Hair follicular keratinocyte (primary cell): ENCODE data around the gene KCNS1. TPM values are rescaled to one million over a fixed set of nuclear protein-coding genes. Genes with fewer than 3 reads are reported as not detected.

Source experiments
- total RNA-seq: library from RNA; depleted of rRNA; stranded (reverse); fragments of >200 nt; gene quantifications from 2 replicates; pipeline ENCODE4 v1.2.3, GENCODE V29; 2015

The KCNS1 gene
- total RNA-seq, result 0.91 and 1.7 TPM in 2 replicates

GRCh38 chr20:45100563-45101245 is at the start of gene KCNS1:
Gene KCNS1 (minus strand): TSS chr20:45101127. CDS start chr20:45099236, 1,891 bp downstream.

DNA sequence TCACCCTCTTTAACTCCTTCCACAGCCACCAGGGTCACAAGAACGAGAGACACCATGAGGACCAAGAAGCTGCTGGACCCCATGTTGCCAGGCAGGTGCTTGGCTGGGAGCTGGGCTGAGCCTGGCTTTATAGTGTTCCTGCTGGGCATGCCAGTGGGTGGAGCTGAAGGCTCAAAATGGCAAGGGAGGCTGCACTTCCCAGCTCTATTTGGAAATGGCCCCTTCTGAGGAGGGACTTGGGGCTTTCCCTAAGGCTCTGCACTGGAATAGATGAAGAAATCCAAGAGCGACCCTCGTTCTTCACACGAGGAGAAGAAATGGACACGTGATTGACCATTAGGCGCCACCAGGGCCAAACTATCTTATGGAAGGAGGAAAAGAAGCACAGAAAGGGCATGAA is 23.4 kb upstream of the KCNS1 start, which contains the start of gene WFDC12:
TSS of gene WFDC12 (minus strand) at position 101 of the 400 bp plus-strand sequence. CDS start at position 83, 18 bp downstream.

GRCh38 chr20:45114465-45115385 is 13.8 kb upstream of the KCNS1 start, which contains the start of gene WFDC5:
Gene WFDC5 (minus strand): TSS chr20:45115174. CDS start chr20:45115083, 91 bp downstream.

Other genes with a start within 250 kb of the KCNS1 start
- 129 and 146 TPM in 2 replicates for gene YWHAB, start 215.4 kb downstream of the KCNS1 start, total RNA-seq
- 4.7 and 6.8 TPM in 2 replicates for gene PABPC1L, start 191.1 kb downstream of the KCNS1 start, total RNA-seq
- 53.4 and 54.5 TPM in 2 replicates for gene TOMM34, start 140.7 kb downstream of the KCNS1 start, total RNA-seq
- 15.6 and 19.4 TPM in 2 replicates for gene STK4, start 134.6 kb downstream of the KCNS1 start, total RNA-seq
- 0.23 and 1.6 TPM in 2 replicates for gene WFDC5, start 14.0 kb upstream of the KCNS1 start, total RNA-seq
- gene WFDC12, start 23.3 kb upstream of the KCNS1 start, total RNA-seq, result 0.70 TPM in 1 of 2 replicates, not detected in the other
- 11.0 and 25.5 TPM in 2 replicates for gene PI3, start 73.8 kb upstream of the KCNS1 start, total RNA-seq
- not detected in 2 replicates for gene SEMG1, start 105.9 kb upstream of the KCNS1 start, total RNA-seq
- gene SEMG2, start 120.2 kb upstream of the KCNS1 start, total RNA-seq, result not detected in 2 replicates
- 13.8 and 27.3 TPM in 2 replicates for gene SLPI, start 153.4 kb upstream of the KCNS1 start, total RNA-seq
- gene RBPJL, start 205.7 kb upstream of the KCNS1 start, total RNA-seq, result not detected in 2 replicates
- not detected in 2 replicates for gene MATN4, start 207.2 kb upstream of the KCNS1 start, total RNA-seq
- gene SDC4, start 247.3 kb upstream of the KCNS1 start, total RNA-seq, result 162 and 261 TPM in 2 replicates